Ramos (cell line): ENCODE measurements around the gene SCO2.
"Not testable (repeated sequence)": the region's sequence is repeated elsewhere in the genome, so short reads cannot be mapped to it uniquely, and the experiment has no call there.

Source experiments
- in situ Hi-C: fragments of 300-500 bp; cut with MboI; formaldehyde crosslinking; loops from one replicate; pipeline ENCODE4 v1.14.3; 2022; ENCODE audit warnings: low sequenced_read_pairs; ENCODE audit not compliant: unreplicated experiment

The SCO2 gene

DNA sequence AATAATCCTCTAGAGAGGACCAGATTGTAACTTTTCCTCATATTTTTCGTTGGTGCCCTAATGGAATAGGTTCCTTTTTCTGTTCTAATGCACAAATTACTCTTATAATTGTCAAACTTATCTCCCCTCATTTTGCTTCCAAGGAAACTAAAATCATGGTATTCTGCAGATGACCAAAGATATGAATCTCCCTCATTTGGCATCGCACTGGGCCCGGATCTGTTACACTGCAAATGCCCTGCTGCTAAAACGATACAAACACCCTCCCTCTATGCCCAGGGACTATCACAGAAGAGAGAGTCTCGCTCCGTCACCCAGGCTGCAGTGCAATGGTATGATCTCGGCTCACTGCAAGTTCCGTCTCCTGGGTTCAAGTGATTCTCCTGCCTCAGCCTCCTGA is 27.9 kb upstream of the SCO2 start:
- in situ Hi-C loops = no loop called here

DNA sequence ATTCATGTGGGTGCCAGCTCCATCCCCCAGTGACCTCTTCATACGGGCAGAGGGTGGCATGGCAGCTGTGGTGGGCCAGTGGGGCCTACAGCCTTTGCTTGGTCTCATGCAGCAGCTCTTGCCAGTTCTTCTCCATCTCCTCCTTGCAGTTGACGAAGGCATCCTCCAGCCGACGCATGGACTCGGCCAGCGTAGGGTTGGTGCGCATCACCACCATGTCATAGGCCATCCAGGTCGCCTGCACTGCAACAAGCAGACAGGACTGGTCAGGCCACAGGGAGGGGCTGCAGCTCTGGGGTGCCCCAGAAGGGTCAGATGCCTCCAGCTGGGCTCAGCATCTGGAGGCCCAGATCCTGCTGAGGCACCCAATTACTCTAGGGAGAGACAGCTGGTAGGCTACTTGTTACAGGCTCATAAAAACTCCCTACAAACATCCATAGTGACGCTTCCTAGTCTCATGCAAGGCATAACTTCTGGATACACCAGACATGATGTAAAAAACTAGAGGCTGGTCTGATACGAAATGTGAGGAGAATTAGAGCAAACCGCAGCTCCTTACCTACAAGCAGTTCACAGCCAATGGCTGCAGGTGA is 25.9 kb upstream of the SCO2 start:
- in situ Hi-C loops = no loop called here

DNA sequence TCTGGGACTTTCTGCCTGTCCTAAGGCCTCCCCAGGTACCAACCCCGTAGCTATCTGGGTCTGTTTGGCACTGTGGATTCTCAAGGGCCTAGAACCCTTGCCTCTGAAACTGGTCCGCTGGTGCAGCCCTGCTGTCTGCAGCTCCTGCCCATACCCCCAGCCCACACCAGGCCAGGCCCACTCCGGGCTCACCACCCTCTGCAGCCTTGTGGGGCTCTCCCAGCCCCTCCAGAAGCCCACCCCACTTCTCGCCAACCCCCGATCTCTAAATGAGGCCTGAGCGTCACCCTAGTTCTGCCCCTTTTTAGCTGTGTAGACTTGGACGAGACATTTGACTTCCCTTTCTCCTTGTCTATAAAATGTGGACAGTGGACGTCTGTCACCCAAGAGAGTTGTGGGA is 25.0 kb upstream of the SCO2 start:
- in situ Hi-C loops = no loop called here

DNA sequence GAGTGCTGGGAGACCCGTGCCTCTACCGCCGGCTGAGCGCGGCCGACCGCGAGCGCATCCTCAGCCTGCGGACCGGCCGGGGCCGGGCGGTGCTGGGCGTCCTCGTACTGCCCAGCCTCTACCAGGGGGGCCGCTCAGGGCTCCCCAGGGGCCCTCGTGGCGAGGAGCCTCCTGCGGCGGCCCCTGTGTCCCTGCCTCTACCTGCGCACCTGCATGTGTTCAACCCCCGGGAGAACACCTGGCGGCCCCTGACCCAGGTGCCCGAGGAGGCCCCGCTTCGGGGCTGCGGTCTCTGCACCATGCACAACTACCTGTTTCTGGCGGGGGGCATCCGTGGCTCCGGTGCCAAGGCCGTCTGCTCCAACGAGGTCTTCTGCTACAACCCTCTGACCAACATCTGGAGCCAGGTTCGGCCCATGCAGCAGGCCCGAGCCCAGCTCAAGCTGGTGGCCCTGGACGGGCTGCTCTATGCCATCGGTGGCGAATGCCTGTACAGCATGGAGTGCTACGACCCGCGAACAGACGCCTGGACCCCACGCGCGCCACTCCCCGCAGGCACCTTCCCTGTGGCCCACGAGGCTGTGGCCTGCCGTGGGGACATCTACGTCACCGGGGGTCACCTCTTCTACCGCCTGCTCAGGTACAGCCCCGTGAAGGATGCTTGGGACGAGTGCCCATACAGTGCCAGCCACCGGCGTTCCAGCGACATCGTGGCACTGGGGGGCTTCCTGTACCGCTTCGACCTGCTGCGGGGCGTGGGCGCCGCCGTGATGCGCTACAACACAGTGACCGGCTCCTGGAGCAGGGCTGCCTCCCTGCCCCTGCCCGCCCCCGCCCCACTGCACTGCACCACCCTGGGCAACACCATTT is 23.8 kb upstream of the SCO2 start:
- in situ Hi-C loops = no loop called here

DNA sequence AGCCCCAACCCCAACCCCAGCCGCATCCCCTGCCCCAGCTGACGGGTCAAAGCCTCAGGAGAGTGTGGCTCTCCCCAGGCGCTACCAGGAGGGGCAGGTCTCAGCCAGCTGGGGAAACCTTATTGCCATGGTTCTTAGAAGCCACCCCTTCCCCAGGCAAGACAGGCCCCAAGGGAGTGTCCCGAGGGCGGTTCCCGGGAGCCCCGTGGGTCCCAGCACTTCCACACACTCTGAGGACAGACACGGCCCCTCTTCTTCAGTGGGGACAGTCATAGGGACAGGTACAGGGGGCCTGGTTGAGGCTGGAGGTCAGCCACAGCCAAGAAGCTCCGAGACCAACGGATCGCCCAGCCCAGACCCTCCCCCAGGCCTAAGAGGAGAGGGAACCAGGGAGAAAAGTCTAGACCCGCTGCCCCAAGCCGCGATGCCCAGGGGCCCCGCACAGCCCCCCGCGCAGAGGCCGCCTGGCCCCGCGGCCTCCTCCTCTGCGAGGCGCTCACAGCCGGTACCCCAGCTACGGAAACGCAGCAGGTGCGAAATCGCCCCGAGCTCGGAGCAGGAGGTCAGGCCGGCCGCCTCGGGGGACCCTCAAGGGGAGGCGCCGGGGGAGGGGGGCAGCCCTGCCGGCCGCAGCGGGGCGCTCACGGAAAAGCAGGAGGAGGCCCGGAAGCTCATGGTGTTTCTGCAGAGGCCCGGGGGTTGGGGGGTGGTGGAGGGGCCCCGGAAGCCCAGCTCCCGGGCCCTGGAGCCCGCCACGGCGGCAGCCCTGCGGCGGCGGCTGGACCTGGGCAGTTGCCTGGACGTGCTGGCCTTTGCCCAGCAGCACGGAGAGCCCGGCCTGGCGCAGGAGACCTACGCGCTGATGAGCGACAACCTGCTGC is 22.9 kb upstream of the SCO2 start:
- in situ Hi-C loops = no loop called here

DNA sequence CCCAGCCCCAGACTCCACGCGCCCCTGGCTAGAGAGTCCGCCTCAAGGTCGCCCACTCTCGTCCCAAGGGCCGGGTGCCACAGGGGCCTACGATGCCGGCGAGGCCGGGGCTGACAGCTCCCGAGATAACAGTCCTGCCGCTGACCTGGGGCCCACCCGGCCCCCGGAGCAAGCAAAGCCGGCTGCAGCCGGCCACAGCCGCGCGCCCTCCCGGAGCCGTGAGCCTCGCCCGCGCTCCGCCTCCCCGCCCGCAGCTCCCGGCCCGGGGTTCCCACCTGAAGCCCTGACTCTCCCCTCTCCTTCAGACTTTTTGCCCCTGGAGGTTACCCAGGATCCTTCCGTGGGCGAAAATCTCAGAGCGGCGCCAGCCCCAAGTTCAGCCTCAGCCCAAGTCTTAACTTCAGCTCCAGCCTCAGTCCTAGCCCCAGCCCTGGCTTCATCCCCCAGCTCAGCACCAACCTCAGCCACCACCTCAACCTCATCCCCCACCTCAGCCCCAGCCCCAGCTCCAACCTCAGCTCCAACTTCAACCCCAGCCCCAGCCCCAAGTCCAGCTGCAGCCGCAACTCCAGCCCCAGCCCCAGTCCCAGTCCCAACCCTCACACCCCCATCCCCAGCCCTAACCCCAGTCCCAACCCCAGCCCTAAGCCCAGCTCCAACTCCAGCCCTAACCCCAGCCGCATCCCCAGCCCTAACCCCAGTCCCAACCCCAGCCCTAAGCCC is 22.0 kb upstream of the SCO2 start:
- in situ Hi-C loops = no loop called here

DNA sequence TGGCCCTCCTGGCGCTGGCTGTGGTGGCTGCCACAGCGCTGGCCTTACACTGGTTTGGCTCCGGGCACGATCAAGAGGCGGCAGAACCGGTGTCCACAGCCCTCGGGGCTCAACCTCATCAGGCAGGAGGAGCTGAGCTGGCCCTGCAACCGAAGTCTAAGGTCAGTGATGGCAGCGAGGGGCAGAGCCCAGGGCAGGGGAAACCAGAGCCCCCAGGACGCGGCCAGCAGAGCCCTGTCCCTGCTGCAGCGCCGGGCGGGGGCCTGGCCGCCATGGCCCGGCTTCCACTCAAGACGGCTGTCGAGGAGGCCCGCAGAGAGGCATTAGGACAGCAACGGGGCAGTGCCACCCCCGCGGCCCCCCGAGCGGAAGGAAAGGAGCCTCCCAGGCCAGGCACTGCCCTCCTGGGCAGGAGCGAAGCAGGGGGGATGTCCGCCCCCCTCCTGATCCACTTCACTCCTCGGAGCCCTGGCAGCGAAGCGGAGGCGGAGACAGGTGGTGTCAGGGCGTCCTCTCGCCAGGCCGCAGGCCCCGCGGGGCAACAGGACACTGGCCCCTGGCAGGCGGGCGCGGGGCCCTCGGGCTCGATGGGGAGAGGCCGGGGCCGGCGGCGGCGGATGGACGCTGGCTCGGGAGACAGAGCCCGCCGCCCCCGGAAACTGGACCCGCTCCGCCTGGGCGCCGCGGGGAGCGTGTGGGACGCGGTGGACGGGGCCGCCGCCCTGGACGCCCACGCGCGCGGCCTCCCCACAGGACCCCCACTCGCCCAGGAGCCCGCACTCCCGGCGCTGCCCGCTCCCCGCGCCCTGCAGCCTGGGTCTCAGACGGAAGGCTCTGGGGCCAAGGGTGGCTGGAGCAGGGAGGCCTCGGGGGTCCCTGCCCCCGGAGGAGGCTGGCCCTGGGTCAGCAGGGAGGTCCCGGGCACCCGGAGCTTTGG is 21.2 kb upstream of the SCO2 start:
- in situ Hi-C loops = no loop called here

DNA sequence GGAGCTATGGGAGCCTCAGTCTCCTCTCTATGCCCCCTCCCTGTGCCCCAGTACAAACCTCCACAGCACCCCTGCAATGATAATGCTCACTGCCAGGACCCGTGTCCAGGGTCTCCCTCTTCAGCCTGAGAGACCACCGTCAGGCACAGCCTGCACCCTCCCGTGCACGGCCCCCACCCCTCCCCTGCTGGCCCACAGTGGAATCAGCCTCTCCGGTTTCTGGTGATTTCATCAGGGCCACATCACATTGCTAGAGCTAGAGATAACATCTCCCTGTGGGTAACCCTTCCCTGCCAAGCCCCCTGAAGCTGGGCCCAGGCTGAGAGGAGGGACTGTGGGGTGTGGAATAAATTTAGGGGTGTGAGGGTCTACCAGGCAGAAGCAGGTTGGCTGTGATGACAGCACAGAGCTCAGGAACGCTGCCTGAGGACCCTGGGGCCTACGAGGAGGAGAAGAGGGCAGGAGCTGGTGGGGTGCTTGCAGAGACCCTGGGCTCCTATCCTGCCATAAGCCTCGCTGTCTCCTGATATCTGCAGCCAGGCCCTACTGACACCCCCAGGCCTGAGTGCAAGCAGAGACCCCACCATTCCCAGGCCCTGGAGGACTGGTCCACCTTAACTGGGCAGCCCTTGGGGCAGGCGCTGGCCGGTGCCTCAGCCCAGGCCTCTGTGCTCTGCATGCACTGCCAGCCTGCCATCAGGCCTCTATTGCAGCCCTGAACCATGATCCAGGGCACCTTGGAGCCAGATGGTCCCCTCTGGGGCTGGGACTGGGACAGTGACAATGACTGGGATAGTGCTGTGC is 20.3 kb upstream of the SCO2 start, which contains the start of gene KLHDC7B:
KLHDC7B (plus strand) TSS at position 378 of the 804 bp plus-strand sequence; CDS start at position 723, 345 bp downstream.
- in situ Hi-C loops = no loop called here

DNA sequence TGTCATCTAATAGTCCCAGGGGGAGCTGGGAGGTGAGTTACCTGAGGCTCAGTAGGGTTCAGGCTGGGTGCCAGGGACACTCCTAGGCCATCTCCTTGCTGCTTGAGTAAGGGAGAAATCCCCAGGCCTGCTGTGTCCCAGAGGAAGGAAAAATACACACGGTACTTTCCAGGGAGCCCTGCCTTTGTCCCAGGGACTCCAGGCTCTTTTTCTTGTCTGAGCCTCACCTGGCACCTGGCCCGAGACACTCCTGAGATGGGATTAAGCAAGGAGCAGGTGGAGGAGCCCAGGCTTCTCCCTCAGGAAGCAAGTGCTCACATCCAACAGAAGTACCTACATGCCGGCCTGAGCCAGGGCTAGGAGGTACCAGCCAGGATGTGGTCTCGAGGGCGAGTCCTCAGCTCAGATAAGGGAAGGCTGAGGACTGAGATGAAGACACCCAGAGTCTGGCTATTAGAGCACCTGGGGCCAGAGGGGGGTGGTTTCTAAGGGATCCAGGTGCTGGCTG is 19.4 kb upstream of the SCO2 start:
- in situ Hi-C loops = no loop called here

DNA sequence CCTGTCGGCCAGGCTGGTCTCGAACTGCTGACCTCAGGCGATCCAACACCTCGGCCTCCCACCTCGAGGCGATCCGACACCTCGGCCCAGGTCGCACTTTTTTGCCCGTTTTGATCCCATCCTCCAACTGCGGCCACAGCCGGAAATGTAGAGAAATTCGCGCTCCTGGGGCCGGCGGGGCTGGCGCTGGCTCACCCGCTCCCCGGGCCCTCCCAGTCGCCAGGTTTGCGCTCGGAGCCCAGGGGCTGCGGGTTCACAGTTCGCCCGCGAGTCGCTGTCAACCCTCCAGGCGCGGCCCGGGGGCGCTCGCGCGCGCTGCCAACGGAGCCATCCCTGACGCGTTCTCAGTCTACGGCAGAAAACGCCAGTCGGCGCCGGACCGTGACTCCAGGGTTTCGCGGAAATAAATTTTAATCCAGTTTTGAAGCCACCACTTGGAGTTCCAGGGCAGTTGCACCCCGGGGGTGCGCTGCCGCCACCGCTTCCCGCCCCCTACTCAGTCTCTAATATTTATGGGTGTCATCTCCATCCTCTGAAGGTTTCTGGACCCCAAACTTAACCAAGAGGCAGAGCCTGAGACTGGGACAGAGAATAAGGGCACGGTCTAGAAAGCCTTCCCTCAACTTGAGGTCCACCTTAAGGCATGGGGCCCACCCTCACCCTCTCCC is 18.8 kb upstream of the SCO2 start:
- in situ Hi-C loops = no loop called here

DNA sequence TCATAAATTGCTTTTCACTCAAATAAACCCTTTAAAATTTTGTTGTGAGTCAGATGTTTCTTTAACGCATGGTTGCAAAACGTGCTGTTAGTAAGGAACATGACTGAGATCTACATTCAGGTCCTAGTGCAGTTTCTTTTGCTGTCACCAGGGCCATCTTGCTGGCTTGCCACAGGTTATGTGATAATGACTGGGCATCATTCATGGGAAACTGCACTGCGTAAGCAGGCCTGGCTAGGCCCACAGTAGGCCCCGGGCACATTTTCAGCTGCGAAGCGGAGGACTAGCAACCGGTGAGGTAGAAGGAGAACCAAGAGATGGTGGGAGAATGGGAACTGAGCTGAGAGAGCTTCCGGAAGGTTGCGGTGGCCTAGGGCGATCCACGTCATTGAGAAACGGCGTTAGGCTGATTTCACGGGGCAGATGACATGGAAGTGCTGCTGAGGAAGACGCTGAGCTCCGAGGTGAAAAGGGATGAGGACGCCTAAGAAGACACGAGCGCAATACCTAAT is 17.1 kb upstream of the SCO2 start:
- in situ Hi-C loops = no loop called here

DNA sequence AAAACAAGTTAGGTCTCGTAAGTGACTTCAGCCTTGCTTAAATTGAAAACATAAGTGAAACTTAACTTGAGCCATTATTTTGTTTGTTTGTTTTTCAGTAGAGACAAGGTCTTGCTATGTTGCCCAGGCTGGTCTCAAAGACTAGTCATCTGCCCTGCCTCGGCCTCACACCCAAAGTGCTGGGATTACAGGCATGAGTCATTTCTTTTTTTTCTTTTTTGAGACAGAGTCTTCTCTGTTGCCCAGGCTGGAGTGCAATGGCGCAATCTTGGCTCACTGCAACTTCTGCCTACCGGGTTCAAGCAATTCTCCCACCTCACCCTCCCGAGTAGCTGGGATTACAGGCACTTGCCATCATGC is 16.2 kb upstream of the SCO2 start:
- in situ Hi-C loops = not testable (repeated sequence)

DNA sequence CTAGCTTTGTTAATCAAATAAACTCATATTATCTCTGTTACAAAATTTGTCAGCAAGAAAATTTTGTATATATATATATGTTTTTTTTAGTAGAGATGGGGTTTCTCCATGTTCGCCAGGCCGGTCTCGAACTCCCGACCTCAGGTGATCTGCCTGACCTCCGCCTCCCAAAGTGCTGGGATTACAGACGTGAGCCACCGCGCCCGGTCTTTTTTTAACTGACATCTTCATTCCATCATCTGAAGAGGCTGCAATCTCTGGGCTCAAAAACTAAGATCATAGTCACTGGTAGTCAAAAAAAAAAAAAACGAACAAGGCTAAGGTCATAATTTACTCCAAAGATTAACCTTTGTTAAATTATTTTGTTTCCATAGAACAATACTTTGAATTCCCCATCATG is 15.0 kb upstream of the SCO2 start:
- in situ Hi-C loops = no loop called here

DNA sequence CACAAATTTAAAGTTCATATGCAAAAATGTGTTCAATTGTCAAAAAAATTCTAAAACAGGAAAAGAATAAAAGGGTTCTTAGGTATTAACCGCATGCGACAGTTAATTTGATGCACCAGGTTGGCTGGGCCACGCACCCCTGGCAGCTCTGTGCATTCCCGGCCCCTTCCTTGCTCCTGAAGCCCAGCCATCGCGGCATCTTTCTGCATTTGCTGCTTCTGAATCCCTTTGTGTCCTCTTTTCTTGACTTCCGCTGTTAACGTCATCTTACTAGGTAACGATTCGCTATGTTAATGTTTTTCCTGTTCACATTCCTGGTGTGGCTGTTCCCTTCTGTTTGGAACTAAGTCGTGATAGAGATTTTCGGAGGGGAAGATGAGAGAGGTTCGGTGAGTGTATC is 12.4 kb upstream of the SCO2 start:
- in situ Hi-C loops = no loop called here

DNA sequence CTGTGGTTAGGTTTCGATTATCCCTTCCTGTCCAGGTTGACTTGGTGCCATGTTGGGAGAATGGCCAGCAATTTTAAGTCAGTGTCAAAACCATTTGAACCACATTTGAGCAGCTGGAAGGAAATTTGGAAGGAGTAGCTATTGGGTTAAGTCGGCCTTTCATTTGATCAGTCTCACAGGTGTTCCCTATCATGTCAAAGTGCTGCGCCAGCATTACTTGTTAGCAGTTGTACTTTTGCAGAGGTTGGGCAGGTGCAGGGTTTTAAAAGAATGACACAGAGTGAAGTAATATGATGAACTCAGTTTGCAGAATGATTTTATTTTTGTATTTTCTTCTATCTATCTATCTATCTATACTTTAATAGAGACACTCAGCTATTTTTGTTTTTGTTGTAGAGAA is 10.8 kb upstream of the SCO2 start:
- in situ Hi-C loops = no loop called here

DNA sequence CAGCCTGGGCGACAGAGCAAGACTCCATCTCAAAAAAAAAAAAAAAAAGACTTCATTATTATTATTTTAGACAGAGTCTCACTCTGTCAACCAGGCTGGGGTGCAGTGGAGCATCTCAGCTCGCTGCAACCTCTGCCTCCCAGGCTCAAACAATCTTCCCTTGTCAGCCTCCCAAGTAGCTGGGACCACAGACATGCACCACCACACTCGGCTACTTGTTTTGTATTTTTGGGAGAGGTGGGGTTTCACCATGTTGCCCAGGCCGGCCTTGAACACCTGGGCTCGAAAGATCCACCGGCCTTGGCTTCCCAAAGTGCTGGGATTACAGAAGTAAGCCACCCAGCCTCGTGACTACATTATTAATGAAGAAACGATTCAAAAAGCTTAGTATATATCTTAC is 9.7 kb upstream of the SCO2 start:
- in situ Hi-C loops = no loop called here

DNA sequence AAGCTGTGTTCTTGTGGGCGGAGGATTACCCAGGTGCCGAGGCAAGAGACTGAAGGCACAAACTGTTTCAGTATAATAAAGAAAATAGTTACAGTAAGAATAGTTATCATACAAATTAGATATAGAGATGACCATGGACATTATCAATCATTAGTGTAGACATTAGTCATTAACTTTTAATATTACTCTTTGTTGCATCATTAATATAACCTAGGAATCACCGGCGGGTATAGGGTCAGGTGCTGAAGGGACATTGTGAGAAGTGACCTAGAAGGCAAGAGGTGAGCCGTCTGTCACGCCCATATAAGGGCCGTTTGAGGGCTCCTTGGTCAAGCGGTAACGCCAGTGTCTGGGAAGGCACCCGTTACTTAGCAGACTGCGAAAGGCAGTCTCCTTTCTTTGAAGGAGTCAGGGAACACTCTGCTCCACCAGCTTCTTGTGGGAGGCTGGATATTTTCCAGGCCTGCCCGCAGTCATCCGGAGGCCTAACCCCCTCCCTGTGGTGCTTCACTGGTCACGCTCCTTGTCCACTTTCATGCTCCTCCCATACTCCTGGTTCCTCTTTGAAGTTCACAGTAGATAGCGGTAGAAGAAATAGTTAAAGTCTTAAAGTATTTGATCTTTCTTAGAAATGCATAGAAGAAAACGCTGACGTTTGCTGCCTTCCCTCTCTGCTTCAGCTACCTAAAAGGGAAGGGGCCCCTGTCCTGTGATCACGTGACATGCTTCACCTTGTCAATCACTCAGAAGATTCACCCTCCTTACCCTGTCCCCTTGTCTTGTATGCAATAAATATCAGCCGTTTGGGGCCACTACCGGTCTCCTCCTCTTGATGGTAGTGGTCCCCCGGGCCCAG is 8.7 kb upstream of the SCO2 start:
- in situ Hi-C loops = loop anchor here (5.0 kb wide), 1 partner anchor 88 kb away; no protein-coding TSS in a partner anchor
